ENCODE data around the gene ABHD2.

The ABHD2 gene

DNA sequence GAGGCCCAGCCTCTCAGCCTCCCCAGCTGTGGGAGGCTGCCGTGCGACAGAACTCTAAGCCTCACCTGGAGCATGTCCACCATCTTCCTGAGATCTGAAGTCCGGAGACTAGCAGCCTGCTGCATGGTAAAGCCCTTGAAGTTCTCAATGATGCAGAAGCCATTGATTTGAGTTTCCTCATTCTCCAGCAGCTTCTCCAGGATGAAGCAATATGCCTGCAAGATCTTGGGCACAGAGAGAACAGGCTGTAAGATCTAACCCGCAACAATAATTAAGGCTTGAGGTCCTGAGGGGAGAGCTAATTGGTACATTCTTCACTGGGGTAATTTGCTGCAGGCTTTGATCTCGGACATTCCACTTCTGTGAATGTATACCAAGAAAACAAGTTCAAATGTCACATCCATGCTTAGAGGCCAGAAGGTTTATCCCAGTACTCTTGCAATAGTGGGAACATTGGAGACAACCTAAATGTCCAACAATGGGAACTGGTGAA lies 123.5 kb downstream of the ABHD2 start:
- no peak overlapping the region for H3K4me3 ChIP-seq
- no peak for TF ChIP-seq CTCF (IDR thresholded peaks at IDR 0.05)
- DNase-seq (ENCODE audit: low spot score), result no peak
- H3K27ac ChIP-seq, result no peak overlapping the region

DNA sequence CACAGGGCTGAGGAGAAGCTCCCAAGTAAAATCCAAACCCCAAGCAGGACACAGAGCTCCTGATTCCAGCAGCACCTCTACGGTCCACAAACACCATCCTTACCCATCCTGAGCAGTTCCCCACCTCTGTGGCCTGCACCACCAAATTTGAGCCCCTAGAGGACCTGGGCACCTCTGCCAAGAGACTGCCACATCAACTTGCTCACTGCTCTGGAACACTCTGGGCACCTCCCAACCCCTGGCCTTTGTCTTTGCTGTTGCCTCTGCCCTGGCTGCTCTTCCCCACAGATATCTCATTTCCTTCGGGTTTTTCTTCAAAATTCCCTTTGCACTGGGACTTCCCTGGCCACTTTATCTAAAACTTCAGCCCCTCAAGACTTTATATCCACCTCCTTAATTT lies 127.4 kb downstream of the ABHD2 start:
- Histone ChIP-seq H3K4me3 (no peak overlapping the region), H3K27ac (no peak overlapping the region)
- no peak for DNase-seq (ENCODE audit: low spot score)
- no peak for TF ChIP-seq CTCF (IDR thresholded peaks at IDR 0.05)

DNA sequence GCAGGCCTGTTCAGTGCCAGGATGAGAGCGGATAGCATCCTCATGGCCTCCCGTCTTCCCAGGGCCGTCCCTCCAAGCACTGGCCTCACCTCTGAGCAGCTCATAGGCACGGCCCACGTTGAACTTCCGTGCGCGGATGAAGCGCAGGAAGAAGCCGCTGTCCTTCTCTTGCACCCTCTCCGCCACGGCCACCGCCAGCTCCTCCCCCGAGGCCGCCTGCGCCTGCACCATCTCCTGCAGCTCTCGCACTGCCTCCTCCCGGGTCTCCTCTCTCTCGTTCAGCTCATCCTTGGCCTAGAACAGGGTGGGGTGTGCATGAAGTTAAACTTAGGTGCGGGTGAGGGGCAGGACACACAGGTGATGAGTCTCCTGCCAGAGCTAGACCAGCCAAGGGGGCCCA lies 128.8 kb downstream of the ABHD2 start:
- Histone ChIP-seq H3K27ac (no peak overlapping the region), H3K4me3 (no peak overlapping the region)
- no peak for DNase-seq (ENCODE audit: low spot score)
- no peak for TF ChIP-seq CTCF (IDR thresholded peaks at IDR 0.05)

- TF ChIP-seq CTCF (IDR thresholded peaks at IDR 0.05), result no peak
- no peak overlapping the region for H3K27ac ChIP-seq
- DNase-seq (ENCODE audit: low spot score), result no peak
- no peak overlapping the region for H3K4me3 ChIP-seq
These were observed 129.6 kb downstream of the ABHD2 start for GRCh38 chr15:89217686-89218376.

GRCh38 chr15:89218531-89218930 lies 130.3 kb downstream of the ABHD2 start:
- no peak for DNase-seq (ENCODE audit: low spot score)
- H3K27ac ChIP-seq, result no peak overlapping the region
- no peak overlapping the region for H3K4me3 ChIP-seq
- TF ChIP-seq CTCF (IDR thresholded peaks at IDR 0.05), result no peak

DNA sequence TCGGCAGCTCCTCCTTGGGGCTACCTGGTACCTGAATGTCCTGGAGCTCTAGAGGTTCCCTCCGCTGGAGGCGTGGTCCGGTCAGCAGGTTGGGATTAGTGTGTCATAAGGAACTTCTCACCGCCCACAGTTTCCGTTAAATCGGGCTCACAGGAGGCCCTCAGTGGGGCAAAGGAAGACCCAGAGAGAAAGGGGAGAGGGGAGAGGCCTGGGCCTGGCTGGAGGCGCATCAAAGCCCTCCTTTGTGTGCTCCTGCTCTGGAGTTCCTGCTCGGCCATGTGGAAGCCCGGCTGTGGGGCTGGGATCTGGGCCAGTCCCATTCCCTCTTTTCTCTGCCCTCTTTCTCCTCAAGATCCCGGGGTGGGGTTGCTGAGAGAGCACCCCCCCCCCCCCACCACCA lies 133.3 kb downstream of the ABHD2 start, which contains the start of gene RLBP1:
Gene RLBP1 (minus strand): TSS at position 37 of the 400 bp plus-strand sequence. CDS start 2,604 bp downstream, outside the sequence.
- no peak within 1 kb of the TSS for H3K4me3 ChIP-seq
- H3K27ac ChIP-seq, result no peak within 1 kb of the TSS
- TF ChIP-seq CTCF (IDR thresholded peaks at IDR 0.05), result no peak
- DNase-seq (ENCODE audit: low spot score), result no peak

DNA sequence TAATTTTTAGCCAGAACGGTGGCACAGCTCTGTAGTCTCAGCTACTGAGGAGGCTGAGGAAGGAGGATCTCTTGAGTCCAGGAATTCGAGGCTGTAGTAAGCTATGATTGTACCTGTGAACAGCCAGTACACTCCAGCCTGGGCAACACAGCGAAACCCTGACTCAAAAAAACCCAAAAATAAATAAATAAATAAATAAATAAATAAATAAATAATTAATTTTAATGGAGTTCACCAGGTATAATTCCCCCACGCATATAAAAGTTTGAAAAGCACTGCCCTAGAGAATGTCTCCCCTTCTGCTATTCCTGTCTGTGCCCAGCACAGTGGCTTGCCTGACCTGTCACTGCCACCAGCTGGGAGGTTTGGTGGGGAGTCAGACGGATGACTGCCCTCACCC lies 137.3 kb downstream of the ABHD2 start:
- no peak for TF ChIP-seq CTCF (IDR thresholded peaks at IDR 0.05)
- H3K27ac ChIP-seq, result no peak overlapping the region
- no peak for DNase-seq (ENCODE audit: low spot score)
- H3K4me3 ChIP-seq, result no peak overlapping the region

Data from coronary artery (tissue), 2 donors.